CD4-positive, CD25-positive, alpha-beta regulatory T cell (primary cell): ENCODE measurements around the gene ENGASE. TPM values are rescaled to one million over a fixed set of nuclear protein-coding genes. Genes with fewer than 3 reads are reported as not detected.

ENCODE experiments used
- ATAC-seq, 2 donors: fragments of 150-1000 bp; cut with Tn5 transposase; one replicate each; pipeline ENCODE4 v1.10.0; 2021; ENCODE audit warnings: low read depth in 2 of 2, moderate number of reproducible peaks in 2 of 2, moderate library complexity in 1 of 2
- DNase-seq, 3 donors: peaks; one replicate each; pipeline versions ENCODE4 v3.0.0 to v3.0.0-alpha.2; 2012 to 2022; ENCODE audit warnings: mixed read lengths in 1 of 3
- H3K27ac ChIP-seq: one replicate; pipeline ENCODE4 v1.7.0; 2013; ENCODE audit warnings: mild to moderate bottlenecking, low read length; ENCODE audit not compliant: insufficient read depth, poor library complexity, severe bottlenecking
- H3K27me3 ChIP-seq: one replicate; pipeline ENCODE4 v1.7.0; 2013; ENCODE audit warnings: low read length; ENCODE audit not compliant: control insufficient read depth, insufficient read depth
- H3K36me3 ChIP-seq: one replicate; pipeline ENCODE4 v1.7.0; 2013; ENCODE audit warnings: mild to moderate bottlenecking, low read length, moderate library complexity; ENCODE audit not compliant: control insufficient read depth, insufficient read depth
- H3K4me1 ChIP-seq: 2 replicates; pipeline ENCODE4 v1.7.0; 2013; ENCODE audit warnings: mild to moderate bottlenecking, low read length; ENCODE audit not compliant: insufficient read depth, control insufficient read depth, poor library complexity, severe bottlenecking
- H3K4me3 ChIP-seq: one replicate; pipeline ENCODE4 v1.7.0; 2013; ENCODE audit warnings: low read depth, mild to moderate bottlenecking, low read length, moderate library complexity
- H3K9me3 ChIP-seq, 2 experiments: 1 replicate in 1 of 2; 2 replicates in 1 of 2; pipeline ENCODE4 v1.7.0; 2013; ENCODE audit warnings: low read length in 2 of 2, mild to moderate bottlenecking in 1 of 2, moderate library complexity in 1 of 2; ENCODE audit not compliant: control insufficient read depth in 2 of 2
- H3K27ac Mint-ChIP-seq, 3 donors: one replicate each; pipeline ENCODE4 v1.8.0; 2020 to 2022; ENCODE audit warnings: mild to moderate bottlenecking in 3 of 3, mixed read lengths in 3 of 3, moderate library complexity in 2 of 3
- H3K27me3 Mint-ChIP-seq: one replicate; pipeline ENCODE4 v1.8.0; 2022; ENCODE audit warnings: mild to moderate bottlenecking, mixed read lengths
- H3K36me3 Mint-ChIP-seq: one replicate; pipeline ENCODE4 v1.8.0; 2020; ENCODE audit warnings: mixed read lengths
- H3K4me1 Mint-ChIP-seq, 4 donors: one replicate each; pipeline ENCODE4 v1.8.0; 2020 to 2022; ENCODE audit warnings: mixed read lengths in 4 of 4, mild to moderate bottlenecking in 1 of 4
- H3K4me3 Mint-ChIP-seq, 4 donors: one replicate each; pipeline ENCODE4 v1.8.0; 2020 to 2022; ENCODE audit warnings: mild to moderate bottlenecking in 4 of 4, mixed read lengths in 4 of 4, moderate library complexity in 3 of 4
- H3K9me3 Mint-ChIP-seq, 7 donors: one replicate each; pipeline ENCODE4 v1.8.0; 2020 to 2022; ENCODE audit warnings: mixed read lengths in 7 of 7, mild to moderate bottlenecking in 3 of 7, moderate library complexity in 2 of 7
- polyA plus RNA-seq, 4 donors: library from polyadenylated mRNA; unstranded; fragments of 300-500 nt; fragmentation: Illumina TruSeq; gene quantifications; one replicate each; pipeline ENCODE4 v1.2.3, GENCODE V29; 2021
- total RNA-seq: library from RNA; stranded (reverse); gene quantifications from one replicate; pipeline ENCODE4 v1.2.3, GENCODE V29; 2022

ENGASE gene
- 91.9 TPM for total RNA-seq
- polyA plus RNA-seq: 1 to 10 TPM; 1.1 to 4.7 (median 2.4) TPM

- H3K4me3 Mint-ChIP-seq: peak within 1 kb of the TSS; percentile 91 to 95 (median 92)
- Histone ChIP-seq H3K4me3 (peak within 1 kb of the TSS; percentile 79), H3K27me3 (no peaks in the 10 kb centered on the region), H3K9me3 (no peaks in the 10 kb centered on the region), H3K27ac (peak within 1 kb of the TSS; percentile 75), H3K36me3 (peaks cover 10% of the 10 kb centered on the region), H3K4me1 (peaks cover 14% of the 10 kb centered on the region)
- peaks cover 2% of the 10 kb centered on the region for H3K36me3 Mint-ChIP-seq
- H3K27me3 Mint-ChIP-seq: no peaks in the 10 kb centered on the region
- peak within 1 kb of the TSS; percentile 91 to 93 (median 92) for H3K27ac Mint-ChIP-seq
- H3K4me1 Mint-ChIP-seq: peaks cover 7 to 29% (median 14%) of the 10 kb centered on the region in 4 donors
- H3K9me3 Mint-ChIP-seq: no peaks in the 10 kb centered on the region
- peak; percentile 89 to 93 (median 90) for DNase-seq
- ATAC-seq: peak; percentile 94
These were observed at the start of gene ENGASE for GRCh38 chr17:79074649-79075445. Gene ENGASE, plus strand, starts transcription at chr17:79074824. Its CDS starts 121 bp downstream, at chr17:79074945.

GRCh38 chr17:79024901-79025737 is 49.5 kb upstream of the ENGASE start:
- no peak for DNase-seq
- H3K36me3 Mint-ChIP-seq: no peaks in the 10 kb centered on the region
- H3K4me1 Mint-ChIP-seq: peaks cover 0 to 14% (median 7%) of the 10 kb centered on the region in 4 donors
- no peaks in the 10 kb centered on the region for H3K9me3 ChIP-seq
- peaks cover 70% of the 10 kb centered on the region for H3K27me3 Mint-ChIP-seq
- H3K4me1 ChIP-seq: peaks cover 12% of the 10 kb centered on the region
- H3K4me3 ChIP-seq: no peak overlapping the region
- peaks cover 0 to 2% (median 0%) of the 10 kb centered on the region in 7 donors for H3K9me3 Mint-ChIP-seq
- H3K36me3 ChIP-seq: no peaks in the 10 kb centered on the region
- peak overlapping the region in 1 of 3 donors; percentile 46 for H3K27ac Mint-ChIP-seq
- peak overlapping the region; percentile 54 to 89 (median 82) for H3K4me3 Mint-ChIP-seq
- peaks cover 6% of the 10 kb centered on the region for H3K27me3 ChIP-seq
- H3K27ac ChIP-seq: no peak overlapping the region
- no peak for ATAC-seq

- Histone ChIP-seq H3K36me3 (no peaks in the 10 kb centered on the region), H3K27me3 (peaks cover 2% of the 10 kb centered on the region), H3K4me1 (peaks cover 12% of the 10 kb centered on the region), H3K4me3 (no peak overlapping the region), H3K9me3 (no peaks in the 10 kb centered on the region), H3K27ac (no peak overlapping the region)
- Mint-ChIP-seq H3K27me3 (peaks cover 59% of the 10 kb centered on the region), H3K9me3 (peaks cover 0 to 2% (median 0%) of the 10 kb centered on the region in 7 donors), H3K4me3 (peak overlapping the region in 2 of 4 donors; percentile 7 to 41), H3K36me3 (no peaks in the 10 kb centered on the region), H3K27ac (no peak overlapping the region), H3K4me1 (peaks cover 0 to 14% (median 7%) of the 10 kb centered on the region in 4 donors)
- ATAC-seq (no peak), DNase-seq (no peak)
These were observed 48.0 kb upstream of the ENGASE start for GRCh38 chr17:79026376-79027273.

GRCh38 chr17:79027274-79027924 is 47.2 kb upstream of the ENGASE start:
- peak overlapping the region in 1 of 4 donors; percentile 41 for H3K4me3 Mint-ChIP-seq
- ATAC-seq: no peak
- Histone ChIP-seq H3K27me3 (peaks cover 2% of the 10 kb centered on the region), H3K36me3 (no peaks in the 10 kb centered on the region), H3K27ac (no peak overlapping the region), H3K4me1 (peaks cover 12% of the 10 kb centered on the region), H3K9me3 (no peaks in the 10 kb centered on the region), H3K4me3 (no peak overlapping the region)
- DNase-seq: no peak
- peaks cover 54% of the 10 kb centered on the region for H3K27me3 Mint-ChIP-seq
- H3K9me3 Mint-ChIP-seq: peaks cover 0 to 2% (median 0%) of the 10 kb centered on the region in 7 donors
- no peaks in the 10 kb centered on the region for H3K36me3 Mint-ChIP-seq
- peaks cover 0 to 14% (median 7%) of the 10 kb centered on the region in 4 donors for H3K4me1 Mint-ChIP-seq
- H3K27ac Mint-ChIP-seq: no peak overlapping the region

GRCh38 chr17:79027925-79028491 is 46.6 kb upstream of the ENGASE start:
- no peaks in the 10 kb centered on the region for H3K36me3 ChIP-seq
- no peak overlapping the region for H3K27ac Mint-ChIP-seq
- peaks cover 0 to 14% (median 7%) of the 10 kb centered on the region in 4 donors for H3K4me1 Mint-ChIP-seq
- no peaks in the 10 kb centered on the region for H3K9me3 ChIP-seq
- peaks cover 0 to 2% (median 0%) of the 10 kb centered on the region in 7 donors for H3K9me3 Mint-ChIP-seq
- H3K4me3 ChIP-seq: no peak overlapping the region
- peaks cover 2% of the 10 kb centered on the region for H3K27me3 ChIP-seq
- no peak for ATAC-seq
- no peak overlapping the region for H3K4me3 Mint-ChIP-seq
- no peak for DNase-seq
- H3K27me3 Mint-ChIP-seq: peaks cover 50% of the 10 kb centered on the region
- H3K36me3 Mint-ChIP-seq: no peaks in the 10 kb centered on the region
- H3K4me1 ChIP-seq: peaks cover 12% of the 10 kb centered on the region
- no peak overlapping the region for H3K27ac ChIP-seq

- Mint-ChIP-seq H3K36me3 (no peaks in the 10 kb centered on the region), H3K4me3 (no peak overlapping the region), H3K27ac (no peak overlapping the region), H3K4me1 (peaks cover 0 to 13% (median 5%) of the 10 kb centered on the region in 4 donors), H3K27me3 (peaks cover 43% of the 10 kb centered on the region), H3K9me3 (peaks cover 0 to 2% (median 0%) of the 10 kb centered on the region in 7 donors)
- Histone ChIP-seq H3K36me3 (no peaks in the 10 kb centered on the region), H3K4me3 (no peak overlapping the region), H3K27ac (no peak overlapping the region), H3K4me1 (peaks cover 11% of the 10 kb centered on the region), H3K27me3 (peaks cover 2% of the 10 kb centered on the region), H3K9me3 (no peaks in the 10 kb centered on the region)
- no peak for DNase-seq
- ATAC-seq: no peak
These were observed 45.9 kb upstream of the ENGASE start for GRCh38 chr17:79028496-79029326.
